ENCODE data around the gene HIPK1. TPM values are rescaled to one million over a fixed set of nuclear protein-coding genes. Genes with fewer than 3 reads are reported as not detected.
A peak's percentile ranks its signal among the peaks of the same experiment; 100 is the strongest.
"Not testable (repeated sequence)": the region's sequence is repeated elsewhere in the genome, so short reads cannot be mapped to it uniquely, and the experiment has no call there.

HIPK1 gene
- polyA plus RNA-seq, 1 donor = 27.3 TPM

- no peak for DNase-seq
These were observed 16.2 kb downstream of the HIPK1 start for GRCh38 chr1:113945329-113945728.

DNA sequence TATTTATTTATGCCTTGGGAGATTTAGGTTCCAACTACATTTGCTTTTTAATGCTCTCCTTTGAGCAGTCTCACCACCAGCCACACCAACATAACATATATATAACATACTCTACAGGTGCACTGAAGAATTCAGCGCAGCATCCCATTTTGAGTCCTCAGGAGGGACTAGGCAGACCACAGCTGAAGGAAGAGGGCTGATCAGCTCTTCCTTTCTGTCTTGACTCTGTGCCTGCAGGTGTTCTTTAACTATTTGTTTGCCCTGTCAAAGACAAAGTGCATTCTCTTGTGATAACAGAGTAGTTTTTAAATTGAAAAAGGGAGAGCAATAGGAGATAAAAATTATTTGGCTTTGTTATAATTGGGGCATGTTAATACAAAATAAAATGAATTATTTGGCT lies 17.0 kb downstream of the HIPK1 start:
- no peak for DNase-seq

DNA sequence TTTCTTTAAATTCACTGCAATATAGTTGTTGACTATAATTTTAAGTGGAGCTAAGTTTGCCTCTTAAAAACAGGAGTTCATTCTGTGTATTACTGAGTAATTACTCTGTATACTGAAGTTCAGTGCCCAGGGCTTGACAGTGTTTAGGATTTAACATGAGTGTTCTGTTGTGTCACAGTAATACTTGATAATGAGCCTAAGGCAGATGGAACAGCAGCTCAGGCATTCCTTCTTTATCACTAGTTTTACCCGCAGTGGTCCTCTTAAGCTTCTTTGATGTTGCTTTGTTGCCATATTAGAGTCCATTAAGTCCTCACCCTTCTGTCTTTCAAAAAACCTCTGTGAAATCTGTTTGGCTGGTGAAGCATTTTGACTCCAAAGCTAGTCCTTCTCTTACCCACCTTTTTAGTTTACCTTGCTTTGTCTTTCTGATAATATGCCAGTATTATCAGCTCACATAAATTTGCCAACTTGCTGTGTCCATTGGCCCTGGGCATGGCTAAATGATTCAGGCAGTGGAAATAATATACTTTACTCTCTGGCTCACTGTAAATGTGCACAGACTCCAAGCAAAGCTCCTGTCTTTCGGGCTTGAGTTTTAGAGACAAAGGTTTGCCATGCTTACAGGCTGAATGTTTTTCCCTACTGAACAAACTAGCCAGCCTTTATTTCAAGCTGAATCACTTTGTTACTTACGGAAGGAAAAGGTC lies 17.7 kb downstream of the HIPK1 start:
- no peak for DNase-seq

DNA sequence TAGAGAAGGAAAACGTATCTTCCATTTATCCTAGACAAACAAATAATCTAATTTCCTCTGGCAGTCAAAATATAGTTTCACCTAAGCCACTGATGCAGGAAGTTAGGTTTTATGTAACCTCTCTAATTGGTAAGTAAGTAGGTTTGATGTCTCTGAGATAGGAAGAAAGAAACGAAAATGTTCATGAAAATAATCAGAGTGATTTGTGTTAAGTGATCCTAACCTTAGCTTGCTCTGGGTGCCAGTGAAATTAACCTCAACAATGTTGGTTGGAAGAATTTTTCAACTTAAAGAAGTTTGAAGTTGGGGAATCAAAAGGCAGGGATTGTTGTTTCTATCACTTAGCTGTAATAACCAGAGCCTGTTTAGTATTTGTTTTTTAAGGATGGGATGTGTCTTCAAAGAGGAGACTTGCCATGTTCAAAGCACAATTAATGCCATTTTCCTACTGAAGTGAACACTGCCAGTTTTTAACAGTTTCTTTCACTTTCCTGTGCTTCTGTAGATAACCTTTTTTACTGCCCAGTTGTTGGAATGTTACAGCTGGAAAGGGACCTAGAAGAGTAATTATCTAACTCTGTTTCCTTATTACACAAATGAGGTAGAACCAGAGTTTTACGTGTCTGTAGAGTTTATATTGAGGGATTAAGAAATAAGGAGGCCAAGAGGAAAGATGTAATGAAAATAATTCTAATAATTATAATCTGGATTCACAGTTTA lies 18.4 kb downstream of the HIPK1 start:
- DNase-seq = no peak

DNA sequence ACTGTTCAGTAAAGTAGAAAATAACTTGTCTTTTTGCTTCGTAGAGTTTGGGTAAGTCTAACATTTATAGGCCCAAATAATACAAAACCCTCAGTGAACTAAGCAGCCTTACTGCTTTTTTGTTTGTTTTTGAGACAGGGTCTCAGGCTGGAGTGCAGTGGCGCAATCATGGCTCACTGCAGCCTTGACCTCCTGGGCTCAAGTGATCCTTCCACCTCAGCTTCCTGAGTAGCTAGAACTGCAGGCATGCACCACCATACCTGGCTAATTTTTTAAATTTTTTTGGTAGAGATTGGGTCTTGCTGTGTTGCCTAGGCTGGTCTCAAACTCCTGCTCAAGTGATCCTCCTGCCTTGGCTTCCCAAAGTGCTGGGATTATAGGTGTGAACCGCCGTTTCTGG lies 19.0 kb downstream of the HIPK1 start:
- DNase-seq = not testable (repeated sequence)

DNA sequence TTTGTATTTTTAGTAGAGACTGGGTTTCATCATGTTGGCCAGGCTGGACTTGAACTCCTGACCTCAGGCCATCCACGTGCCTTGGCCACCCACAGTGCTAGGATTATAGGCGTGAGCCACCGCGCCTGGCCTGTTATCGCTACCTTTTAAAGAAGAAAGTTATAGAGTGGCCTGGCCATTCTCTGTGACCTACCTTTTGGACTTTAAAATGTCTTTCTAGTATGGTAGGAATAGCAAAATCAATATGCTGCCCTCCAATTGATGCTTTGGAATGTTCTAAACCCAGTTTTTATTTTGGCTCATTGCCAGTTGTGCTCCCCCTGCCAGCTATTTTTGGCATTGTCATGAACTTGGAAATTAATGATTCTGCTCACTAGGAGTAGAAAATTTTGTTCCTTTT lies 19.9 kb downstream of the HIPK1 start:
- DNase-seq = no peak

DNA sequence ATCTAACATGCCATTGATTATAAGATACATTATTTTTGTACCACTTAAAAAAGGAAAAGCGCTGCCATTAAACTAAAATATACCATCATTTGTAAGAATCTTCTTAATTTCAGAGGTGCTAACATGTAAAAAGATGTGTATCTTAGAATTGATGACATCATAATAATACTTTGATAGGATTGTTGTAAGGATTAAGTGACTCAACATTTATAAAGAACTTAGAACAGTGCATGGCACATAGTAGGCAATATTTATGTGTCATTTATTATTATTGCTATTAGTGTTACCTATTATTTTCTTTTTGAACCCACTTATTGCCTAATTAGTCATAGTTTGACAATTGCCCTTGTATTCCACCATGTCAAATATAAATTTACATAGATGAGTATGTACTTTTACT lies 21.8 kb downstream of the HIPK1 start:
- DNase-seq = no peak

DNA sequence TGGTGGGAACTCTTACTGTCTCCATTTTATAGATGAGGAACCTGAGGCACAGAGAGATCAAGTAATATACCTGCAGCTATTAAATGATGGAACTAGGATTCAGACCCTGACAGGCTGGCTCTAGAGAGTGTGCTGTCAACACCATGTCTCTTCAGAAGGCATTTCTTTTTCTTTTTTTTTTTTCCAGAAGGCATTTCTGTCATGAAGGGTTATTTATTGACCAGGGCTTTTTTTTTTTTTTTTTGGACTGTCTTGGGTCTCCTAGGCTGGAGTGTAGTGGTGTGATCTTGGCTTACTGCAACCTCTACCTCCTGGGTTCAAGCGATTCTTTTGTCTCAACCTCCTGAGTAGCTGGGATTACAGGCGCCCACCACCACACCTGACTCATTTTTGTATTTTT lies 22.6 kb downstream of the HIPK1 start:
- no peak for DNase-seq

DNA sequence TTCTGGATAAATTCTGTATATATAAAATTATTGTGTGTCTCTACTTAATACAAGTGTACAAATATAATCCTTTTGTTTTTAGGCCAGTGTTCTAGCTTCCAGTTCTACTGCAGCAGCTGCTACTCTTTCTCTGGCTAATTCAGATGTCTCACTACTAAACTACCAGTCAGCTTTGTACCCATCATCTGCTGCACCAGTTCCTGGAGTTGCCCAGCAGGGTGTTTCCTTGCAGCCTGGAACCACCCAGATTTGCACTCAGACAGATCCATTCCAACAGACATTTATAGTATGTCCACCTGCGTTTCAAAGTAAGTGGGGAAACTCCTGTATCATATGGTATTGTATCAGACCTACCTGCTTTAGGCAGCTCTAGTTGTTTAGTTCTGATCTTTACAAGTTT lies 28.9 kb downstream of the HIPK1 start:
- DNase-seq = no peak

- no peak for DNase-seq
These were observed 29.6 kb downstream of the HIPK1 start for GRCh38 chr1:113958691-113959090.

DNA sequence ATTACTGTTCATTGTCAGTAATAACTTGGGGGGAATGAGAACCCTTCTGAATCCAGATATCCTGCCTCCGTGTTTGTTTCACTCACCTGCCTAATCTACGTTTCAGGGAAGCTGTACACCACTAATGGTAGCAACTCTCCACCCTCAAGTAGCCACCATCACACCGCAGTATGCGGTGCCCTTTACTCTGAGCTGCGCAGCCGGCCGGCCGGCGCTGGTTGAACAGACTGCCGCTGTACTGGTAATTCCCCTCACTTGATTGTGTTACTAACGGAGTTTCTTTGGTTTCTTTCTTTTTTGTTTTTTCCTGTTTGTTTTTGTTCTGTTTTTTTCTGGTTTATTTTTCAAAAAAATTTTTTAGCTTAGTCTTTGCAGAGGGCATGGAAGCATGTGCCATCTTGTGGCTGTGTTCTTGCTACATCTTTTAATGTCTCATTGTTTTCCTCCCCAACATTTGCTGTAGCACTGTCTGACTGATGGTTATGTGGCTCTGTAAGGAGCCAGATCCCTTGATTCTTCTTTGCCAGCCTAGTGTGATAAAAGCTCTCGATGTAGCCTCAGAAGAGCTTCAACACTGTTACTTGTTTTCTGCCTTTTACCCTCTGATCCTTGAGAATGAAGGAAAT lies 34.3 kb downstream of the HIPK1 start:
- no peak for DNase-seq

DNA sequence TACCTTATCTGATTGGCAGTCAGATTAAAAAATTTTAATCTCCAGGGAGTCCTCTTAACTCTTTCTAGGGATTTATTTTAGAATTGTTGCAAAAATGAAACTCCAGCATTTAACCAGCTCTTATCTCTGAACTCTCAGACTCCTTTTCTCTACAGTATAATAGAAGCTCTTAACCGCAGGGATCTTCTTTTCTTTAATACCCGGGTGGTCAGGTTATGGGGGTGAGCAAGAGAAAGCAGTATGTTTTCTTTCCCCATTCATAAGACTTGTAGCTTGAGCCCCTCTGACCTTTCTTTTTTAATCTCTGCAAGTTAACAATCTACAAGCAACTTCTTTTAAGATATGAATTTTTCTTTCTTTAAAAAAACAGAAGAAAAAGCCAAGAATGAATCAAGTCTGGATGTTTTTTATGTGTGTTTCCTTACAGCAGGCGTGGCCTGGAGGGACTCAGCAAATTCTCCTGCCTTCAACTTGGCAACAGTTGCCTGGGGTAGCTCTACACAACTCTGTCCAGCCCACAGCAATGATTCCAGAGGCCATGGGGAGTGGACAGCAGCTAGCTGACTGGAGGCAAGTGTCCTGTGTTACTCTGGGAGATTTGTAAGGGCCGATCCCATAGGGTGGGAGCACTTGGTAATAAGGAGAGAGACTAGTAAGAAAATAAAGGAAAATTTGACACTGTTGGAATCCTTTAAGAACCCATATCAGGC lies 36.7 kb downstream of the HIPK1 start:
- no peak for DNase-seq

- no peak for DNase-seq
These were observed 43.8 kb downstream of the HIPK1 start for GRCh38 chr1:113972954-113973353.

GRCh38 chr1:113975211-113975895 lies 46.2 kb downstream of the HIPK1 start:
- no peak for DNase-seq

DNA sequence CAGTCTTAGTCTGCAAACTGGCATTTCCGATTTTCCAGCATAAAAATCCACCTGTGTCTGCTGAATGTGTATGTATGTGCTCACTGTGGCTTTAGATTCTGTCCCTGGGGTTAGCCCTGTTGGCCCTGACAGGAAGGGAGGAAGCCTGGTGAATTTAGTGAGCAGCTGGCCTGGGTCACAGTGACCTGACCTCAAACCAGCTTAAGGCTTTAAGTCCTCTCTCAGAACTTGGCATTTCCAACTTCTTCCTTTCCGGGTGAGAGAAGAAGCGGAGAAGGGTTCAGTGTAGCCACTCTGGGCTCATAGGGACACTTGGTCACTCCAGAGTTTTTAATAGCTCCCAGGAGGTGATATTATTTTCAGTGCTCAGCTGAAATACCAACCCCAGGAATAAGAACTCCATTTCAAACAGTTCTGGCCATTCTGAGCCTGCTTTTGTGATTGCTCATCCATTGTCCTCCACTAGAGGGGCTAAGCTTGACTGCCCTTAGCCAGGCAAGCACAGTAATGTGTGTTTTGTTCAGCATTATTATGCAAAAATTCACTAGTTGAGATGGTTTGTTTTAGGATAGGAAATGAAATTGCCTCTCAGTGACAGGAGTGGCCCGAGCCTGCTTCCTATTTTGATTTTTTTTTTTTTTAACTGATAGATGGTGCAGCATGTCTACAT lies 47.6 kb downstream of the HIPK1 start:
- no peak for DNase-seq

DNA sequence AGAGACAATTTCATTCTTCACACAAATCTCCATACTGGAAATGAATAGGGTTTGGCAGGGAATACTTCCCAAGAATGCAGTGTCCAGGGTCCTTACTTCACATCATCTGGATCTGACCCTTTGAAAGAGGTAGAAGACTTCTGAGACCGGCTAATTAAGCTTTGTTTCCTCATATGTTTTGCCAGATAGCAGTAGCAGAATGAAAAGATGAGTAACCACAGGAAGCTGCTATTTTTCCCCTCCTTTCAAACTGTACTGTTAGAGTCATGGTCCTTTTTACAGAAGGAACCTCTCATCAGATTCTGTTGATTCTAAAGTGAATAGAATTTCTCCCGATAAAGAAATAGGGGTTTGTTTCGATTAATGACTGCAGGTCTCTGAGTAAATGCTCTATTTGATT lies 48.8 kb downstream of the HIPK1 start:
- no peak for DNase-seq

- DNase-seq = peak; percentile 91
These were observed 50.0 kb downstream of the HIPK1 start, which contains the start of gene OLFML3 for GRCh38 chr1:113978863-113979702. TSS of gene OLFML3 (plus strand) at chr1:113979474. CDS start at chr1:113979517, 43 bp downstream.

DNA sequence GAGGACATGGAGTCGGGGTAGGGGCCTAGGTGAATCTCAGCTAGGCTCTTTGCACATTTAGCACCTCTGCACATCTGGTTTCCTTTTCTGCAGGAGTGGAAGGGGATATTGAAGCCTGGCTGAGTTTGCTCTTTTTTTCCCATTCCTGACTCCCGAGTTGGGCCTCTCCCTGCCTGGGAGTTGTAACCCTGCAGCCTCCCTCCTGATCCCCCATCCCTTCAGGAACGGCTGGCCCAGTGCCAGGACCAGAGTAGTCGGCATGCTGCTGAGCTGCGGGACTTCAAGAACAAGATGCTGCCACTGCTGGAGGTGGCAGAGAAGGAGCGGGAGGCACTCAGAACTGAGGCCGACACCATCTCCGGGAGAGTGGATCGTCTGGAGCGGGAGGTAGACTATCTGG lies 51.0 kb downstream of the HIPK1 start:
- DNase-seq = peak; percentile 73

- peak; percentile 85 for DNase-seq
These were observed 53.1 kb downstream of the HIPK1 start for GRCh38 chr1:113981962-113982931.

GRCh38 chr1:113982949-113983348 lies 53.8 kb downstream of the HIPK1 start:
- DNase-seq = no peak
